Measurements from ENCODE around the gene ZDHHC4.

ZDHHC4 gene

DNA sequence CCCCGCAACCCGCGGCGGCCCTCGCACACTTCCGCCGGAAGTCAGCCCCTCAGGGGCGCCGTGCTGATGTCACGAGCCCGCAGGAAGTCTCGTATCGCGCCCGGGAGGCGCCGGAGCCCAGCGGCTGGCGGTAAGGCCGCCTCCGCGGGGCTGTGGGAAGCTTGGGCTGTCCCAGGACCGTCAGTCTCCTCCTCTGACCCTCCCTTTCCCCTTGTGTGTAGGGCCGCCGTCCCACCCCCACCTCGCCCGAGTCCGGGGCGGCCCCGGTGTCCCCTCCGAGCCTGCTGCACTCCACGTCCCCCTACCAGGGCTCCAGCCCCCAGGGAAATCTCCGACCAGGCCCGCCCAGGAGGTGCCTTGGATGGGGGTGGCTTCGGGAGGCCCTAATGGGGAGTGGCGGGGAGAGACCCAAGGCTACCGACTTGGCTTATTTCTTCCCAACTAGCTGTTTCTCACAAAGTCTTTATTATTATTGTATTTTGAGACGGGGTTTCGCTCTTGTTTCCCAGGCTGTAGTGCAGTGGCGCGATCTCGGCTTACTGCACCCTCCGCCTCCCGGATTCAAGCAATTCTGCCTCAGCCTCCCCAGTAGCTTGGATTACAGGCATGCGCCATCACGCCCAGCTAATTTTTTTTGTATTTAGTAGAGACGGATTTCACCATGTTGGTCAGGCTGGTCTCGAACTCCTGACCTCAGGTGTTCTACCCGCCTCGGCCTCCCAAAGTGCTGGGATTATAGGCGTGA, at the start of gene ZDHHC4:
ZDHHC4 (plus strand) TSS at position 86 of the 745 bp plus-strand sequence. CDS start 3,108 bp downstream, outside the sequence.
- DNase-seq (ENCODE audit: low read depth in 3 of 3), result peak; percentile 78 to 90 (median 81)

DNA sequence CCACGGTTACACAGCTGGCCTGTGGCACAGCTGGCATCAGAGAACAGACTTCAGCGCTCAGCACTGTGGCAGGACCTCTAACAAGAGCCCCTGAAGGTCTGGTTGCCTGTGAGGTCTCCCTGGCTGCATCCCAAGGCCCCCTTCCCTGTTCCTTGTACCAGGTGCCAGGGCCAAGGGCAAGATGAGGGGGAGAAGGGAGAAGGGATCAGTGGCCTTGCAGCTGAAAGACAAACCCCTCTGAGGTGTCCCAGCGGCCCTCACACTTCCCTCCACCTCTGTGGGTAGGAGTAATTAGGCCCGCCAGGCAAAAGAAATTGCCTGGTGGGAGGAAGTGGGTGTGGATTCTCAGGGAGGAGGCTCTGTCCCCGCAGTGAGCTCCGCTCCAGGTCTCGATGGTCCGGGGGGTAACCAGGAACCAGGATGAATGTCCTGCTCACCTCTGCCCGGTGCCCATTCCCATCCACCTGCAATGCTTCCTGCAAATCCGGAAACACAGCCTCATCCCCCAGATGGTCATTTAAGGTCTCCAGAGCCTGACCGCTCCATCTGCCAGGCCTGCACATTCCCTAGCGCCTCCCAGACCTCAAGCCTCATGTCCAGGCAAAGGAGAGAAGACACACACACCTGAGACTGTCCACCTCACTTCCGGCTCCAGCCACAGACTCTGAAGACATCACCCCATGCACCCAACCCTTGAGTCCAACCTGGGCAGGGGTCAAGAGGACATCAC, 48.7 kb upstream of the ZDHHC4 start:
- no peak for DNase-seq (ENCODE audit: low read depth in 3 of 3)

DNA sequence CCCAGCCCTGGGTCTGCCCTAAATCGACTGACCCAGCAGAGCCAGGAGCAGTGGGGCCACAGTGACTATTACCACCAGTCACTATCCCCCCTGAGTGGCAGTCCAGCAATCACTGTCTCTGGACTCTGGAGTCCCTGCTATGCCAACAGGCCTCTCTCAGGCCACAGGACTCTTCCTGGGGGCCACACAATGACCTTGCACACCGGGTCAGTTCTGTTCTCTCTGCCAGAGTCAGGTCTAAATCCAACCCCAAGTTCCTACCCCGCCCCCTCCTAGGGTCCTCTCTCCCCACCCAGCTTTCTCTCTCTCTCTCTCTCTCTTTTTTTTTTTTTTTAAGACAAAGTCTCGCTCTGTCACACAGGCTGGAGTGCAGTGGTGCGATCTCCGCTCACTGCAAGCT, 47.6 kb upstream of the ZDHHC4 start:
- DNase-seq (ENCODE audit: low read depth in 3 of 3), result no peak

DNA sequence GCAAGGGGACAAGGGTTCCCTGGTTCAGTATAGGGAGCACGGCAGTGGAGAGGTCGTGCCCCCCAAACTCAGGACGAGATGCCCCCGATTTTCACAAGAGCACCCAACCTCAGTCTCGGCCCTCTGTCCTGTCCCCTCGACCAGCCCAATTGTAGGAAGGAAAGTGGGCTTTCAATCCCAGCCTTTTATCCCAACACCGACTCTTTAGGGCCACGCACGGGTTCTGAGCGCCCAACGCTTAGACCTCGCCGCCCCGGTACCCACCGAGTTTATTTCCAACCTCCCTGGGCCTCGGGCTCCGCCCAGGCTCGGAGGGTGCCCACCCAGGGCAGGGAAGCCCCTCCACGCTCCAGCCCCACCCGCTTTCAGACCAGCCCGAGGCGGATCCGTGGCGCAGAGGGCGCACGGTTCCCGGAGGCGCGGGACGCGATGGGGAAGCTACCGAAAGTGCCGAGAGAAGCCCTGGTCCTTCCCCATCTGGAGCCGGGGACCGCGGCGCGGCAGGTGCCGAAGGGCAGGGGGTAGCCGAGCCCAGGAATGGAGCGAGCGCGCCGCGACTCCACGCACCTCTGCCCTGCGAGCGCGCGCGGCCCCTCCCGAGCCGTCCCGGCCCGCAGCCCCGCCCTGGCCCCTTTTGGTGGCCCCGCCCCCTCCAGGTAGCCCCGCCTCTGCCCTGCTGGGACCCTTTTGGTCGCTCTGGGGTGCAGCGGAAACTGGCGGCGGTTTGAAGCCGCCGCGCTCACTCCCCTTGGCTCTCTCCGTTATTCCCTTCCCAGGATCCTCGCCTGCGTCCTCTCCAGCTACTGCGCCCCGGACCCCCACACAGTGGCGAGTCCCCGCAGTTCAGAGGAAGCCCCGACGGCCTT, 46.4 kb upstream of the ZDHHC4 start:
- peak in 2 of 3 experiments; percentile 25 to 62 for DNase-seq (ENCODE audit: low read depth in 3 of 3)

DNA sequence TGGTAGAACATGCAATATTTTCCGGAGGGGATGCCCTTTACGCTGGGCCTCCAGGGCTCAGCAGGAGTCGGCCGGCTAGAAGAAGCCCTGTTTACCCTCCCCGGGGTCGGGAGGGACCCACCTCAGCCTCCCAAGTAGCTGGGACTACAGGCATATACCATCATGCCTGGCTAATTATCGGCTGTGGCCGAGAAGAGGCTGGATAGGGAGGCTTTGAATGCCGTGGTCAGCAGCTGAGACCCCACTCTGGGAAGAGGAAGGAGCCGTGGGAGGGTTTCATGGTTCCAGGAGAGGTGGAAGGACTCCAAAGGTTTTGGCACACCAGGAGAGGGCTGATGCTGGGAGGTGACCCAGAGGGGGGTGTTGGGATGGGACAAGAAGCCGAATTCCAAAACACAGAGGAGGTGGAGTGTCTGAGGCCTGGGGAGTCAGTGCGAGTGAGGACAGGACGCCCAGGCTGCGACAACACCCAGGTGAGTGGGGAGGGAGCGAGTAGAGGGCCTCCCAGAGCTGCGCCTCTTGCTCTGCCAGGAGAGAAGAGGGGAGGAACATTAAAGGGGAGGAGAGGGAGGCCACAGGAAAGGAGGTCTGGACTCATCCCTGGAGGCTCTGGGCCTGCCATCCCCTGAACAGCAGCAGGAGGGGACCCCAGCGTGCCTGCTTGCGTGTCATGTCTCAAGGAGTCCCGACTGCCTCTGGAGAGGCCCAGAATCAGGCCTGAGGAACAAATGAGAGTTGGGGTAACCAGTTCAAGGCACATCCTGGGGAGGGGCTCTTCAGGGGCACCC, 45.6 kb upstream of the ZDHHC4 start:
- no peak for DNase-seq (ENCODE audit: low read depth in 3 of 3)

DNA sequence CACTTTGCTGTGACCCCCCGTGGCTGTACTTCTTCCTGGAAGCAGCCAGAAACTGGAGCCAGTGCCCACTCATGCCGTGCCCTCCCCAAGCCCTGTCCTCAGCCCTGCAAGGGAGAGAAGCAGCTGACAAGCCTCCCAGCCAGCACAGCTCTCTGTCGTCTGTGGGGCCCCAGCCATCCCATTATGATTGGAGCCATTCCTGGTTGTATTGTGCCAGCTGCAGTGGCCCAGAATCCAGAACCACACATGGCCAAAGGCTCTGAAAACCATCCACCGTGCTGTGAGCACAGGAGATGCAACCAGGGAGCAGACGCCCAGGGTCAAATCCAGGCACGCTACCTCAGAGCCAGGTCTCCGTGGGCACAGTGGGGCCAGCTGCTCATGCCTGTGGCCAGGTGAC, 44.7 kb upstream of the ZDHHC4 start:
- DNase-seq (ENCODE audit: low read depth in 3 of 3), result no peak

DNA sequence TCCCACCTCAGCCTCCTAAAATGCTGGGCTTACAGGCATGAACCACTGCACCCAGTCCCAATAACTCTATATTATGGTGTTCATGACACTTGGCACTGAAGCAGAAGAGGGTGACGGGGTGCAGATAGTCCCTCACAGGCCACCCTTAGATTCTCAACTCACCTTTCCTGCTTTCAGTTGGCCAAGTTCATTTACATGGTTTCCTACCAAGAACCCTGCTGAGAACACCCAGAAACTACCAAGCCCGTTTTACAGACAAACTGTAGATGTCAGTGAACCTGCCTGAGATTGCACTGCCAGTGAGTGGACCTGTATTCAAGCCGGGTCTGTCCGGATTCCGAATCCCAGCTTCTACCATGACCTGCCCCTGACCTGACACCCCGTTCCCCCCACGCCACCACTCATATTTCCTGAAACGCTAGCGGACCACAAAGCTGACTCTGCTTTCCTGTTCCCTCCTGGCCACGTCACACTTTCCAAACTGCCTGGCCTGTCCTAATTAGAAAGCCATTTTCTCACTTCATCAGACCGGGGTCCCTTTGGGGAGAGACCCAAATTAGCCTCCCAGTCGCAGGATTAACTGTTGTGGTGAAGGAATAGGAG, 43.3 kb upstream of the ZDHHC4 start:
- peak in 1 of 3 experiments; percentile 52 for DNase-seq (ENCODE audit: low read depth in 3 of 3)

DNA sequence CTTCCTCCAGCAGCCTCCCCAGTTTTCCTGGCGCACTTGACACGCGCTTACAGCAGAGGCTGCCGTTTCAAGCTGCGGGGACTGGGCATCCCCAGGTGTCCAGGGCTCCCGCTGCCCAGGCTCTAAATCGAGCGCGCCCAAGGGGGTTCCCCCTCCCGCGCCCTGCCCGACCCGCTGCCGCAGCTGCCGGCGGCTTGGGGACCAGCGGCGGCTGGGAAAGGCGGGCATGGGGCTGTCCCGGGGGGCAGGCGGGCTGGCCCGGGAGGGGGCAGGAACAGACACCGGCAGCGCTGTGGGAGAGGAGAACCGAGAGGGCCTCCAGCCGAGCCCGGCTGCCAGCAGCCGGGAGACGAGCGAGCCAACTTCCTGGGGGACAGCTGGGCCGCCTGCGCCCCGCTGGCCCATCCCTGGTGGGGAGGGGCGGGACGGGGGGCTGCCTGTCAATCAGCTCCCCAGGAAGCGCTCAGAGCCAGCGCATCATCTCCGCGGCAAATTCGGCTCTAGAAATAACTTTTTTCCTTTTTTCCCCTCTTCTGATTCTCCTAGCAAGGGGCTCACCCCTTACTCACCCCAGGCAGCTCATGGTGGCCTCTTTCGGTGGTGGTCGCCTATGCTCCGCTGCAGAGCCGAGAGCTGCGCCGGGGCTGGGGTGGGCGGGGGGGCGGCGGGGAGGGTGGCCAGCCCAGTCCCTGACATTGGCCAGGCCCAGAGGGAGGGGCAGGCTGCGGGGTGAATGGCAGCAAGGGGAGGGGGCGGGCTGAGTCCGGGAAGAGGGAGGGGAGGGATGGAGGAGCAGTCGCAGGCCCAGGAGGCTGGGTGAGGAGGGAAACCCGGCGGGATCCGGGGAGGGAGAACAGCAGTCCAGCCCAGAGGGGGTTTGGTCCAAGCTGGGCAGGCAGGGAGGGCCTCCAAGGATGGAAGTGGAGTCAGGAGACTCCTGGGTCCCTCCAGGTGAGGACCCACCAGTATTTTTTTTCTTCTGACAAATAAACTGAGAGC, 40.7 kb upstream of the ZDHHC4 start:
- no peak for DNase-seq (ENCODE audit: low read depth in 3 of 3)

DNA sequence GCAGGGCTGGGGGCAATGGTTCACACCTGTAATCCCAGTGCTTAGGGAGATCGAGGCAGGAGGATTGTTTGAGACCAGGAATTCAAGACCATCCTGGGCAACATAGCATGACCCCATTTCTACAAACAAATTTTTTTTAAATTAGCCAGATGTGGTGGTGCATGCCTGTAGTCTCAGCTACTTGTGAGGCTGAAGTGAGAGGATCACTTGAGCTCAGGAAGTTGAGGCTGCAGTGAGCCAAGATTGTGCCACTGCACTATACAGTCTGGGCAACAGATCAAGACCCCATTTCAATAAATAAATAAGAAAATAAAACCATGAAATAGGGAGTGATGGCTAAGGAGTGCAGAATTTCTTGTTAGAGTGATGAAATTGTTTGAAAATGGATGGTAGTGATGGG, 34.9 kb upstream of the ZDHHC4 start:
- no peak for DNase-seq (ENCODE audit: low read depth in 3 of 3)

DNA sequence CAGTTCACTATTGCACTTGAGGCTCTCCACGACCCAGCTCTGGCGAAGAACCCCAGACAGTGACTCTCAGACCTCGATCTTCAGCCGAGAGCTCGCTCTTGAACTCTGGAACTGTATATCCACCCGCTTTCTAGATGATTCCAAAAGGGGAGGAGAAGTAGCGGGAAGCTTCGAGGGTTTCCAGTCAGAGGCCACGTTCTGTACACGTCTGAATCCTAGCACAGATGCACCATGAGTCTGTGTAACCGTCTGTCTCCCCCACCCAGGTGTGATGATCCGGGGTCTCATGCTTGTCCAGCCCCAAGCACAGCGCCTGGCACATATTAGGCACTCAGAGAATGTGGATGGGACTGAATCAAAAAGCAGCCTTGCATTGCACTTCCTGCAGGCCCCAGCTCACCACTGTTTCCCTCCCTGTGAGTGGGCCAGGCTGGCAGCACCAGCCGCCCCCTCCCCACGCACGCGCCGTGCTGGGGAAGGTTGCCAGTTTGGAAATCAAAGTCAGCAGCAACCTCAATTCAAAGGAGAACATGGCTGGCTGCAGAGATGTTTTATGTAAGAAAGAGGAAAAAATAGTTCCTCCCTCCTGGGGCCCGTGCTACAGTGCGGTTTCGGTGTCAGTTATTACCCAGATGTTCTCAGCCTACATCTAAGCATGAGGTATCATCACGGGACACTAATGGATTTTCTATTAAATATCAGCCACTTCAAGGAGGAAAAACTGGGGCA, 31.7 kb upstream of the ZDHHC4 start:
- no peak for DNase-seq (ENCODE audit: low read depth in 3 of 3)

DNA sequence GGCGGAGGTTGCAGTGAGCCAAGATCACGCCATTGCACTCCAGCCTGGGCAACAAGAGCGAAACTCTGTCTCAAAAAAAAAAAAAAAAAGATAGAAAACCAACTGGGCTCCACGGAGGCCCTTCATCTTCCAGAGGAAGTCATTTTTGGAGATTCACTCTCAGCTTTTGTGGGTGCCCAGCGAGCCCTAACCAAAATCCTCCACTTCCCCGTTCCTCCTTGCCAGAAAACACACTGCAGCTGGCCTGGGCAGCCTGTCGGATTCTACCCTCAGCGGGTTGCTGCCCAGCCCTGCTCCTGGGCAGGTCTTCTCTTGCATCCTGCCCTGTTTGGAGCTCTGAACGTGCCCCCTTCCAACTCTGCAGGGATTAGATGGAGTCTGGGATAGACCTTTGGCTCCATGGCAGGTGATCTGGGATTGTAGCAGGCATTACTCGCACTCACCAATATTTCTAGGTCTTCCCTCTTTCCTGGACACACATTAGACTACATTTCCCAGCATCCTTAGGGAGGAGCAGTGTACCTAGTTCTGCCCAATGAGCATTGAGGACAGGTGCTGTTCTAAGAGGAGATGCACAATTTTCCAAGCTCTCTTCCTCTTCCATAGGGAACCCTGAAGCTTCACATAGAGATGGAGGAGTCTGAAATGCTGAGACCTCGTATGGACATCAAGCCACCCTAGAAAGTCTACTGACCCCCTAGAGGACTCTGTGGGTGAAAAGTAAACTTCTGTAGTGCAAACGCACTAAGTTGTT, 30.6 kb upstream of the ZDHHC4 start:
- no peak for DNase-seq (ENCODE audit: low read depth in 3 of 3)

DNA sequence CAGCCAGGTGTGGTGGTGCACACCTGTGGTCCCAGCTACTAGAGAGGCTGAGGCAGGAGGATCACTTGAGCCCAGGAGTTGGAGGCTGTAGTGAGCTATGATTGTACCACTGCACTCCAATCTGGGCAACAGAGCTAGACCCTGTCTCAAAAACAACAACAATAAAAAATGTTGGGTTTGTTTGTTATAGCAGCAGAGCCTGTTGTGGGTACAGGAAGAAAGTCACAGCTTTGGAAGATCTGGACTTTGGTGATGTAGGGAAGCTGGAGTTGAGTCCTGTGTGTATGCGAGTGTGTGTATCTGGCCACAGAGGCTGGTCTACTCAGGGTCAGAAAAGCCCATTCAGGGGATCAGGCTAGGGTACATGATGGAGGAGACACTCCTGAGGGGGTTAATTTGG, 29.9 kb upstream of the ZDHHC4 start:
- no peak for DNase-seq (ENCODE audit: low read depth in 3 of 3)

DNA sequence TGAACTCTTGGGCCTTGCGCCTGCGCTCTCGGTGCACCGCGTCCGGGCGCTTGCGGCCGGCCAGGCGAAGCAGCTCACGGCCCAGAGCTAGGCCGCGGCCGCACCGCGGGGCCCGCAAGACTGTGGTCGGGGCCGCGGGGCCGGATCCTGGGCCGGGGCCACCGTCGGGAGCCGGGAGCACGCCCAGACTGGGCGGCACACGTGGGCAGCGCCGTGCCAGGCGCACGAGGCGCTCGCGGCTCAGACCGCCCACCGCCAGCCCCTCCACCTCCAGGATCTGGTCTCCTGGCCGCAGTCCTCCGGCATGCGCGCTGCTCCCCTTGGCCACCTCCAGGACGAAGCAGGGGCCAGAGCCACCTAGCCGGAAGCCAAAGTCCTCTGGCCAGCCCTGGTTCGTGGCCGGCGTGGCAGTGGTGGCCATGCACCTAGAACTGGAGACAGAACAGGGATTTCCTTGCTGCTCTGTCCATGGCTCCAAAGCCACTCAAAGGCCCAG, 26.2 kb upstream of the ZDHHC4 start, which contains the start of gene GRID2IP:
GRID2IP (minus strand) TSS at position 446 of the 496 bp plus-strand sequence; CDS start at position 421, 25 bp downstream.
- DNase-seq (ENCODE audit: low read depth in 3 of 3), result no peak

DNA sequence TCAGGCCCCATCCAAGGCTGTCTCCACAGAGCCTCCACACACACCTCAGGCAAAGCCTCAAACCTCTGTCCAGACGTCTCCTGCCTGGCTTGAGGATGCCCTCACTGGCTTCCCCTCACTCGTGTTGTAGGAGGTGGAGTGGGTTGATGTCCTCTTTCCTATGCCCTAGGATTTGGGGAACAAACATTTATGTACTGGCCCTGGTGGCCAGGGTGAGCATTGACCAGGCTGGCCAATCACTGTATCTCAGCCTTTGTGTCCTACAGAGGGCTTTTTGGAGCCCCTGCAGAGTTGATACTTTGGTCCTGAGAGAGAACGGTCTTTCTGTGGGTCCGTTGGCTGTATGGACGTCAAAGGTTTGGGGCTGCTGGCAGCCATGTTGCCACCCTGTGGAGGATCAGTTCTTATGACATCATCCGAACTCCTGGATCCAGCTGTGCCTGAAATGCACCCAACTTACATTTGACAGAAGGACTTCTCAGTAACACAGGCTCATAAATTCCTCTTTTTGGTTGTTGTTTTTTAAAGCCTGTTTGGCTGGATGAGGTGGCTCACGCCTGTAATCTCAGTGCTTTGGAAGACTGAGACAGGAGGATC, 23.7 kb upstream of the ZDHHC4 start:
- DNase-seq (ENCODE audit: low read depth in 3 of 3), result no peak

DNA sequence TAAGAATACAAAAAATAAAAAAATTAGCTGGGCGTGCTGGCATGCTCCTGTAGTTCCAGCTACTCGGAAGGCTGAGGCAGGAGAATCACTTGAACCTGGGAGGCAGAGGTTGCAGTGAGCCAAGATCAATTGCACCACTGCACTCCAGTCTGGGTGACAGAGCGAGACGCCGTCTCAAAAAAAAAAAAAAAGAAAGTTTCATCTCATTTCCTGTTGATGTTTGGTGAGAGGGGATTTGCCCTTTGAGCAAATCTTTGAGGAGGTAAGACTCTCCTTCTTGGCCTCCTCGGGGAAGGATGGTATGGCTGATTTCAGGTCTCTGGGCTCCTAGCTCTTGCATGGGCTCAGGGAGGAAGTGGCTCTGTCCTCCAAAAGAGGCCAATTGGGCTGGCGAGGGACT, 22.4 kb upstream of the ZDHHC4 start:
- no peak for DNase-seq (ENCODE audit: low read depth in 3 of 3)

DNA sequence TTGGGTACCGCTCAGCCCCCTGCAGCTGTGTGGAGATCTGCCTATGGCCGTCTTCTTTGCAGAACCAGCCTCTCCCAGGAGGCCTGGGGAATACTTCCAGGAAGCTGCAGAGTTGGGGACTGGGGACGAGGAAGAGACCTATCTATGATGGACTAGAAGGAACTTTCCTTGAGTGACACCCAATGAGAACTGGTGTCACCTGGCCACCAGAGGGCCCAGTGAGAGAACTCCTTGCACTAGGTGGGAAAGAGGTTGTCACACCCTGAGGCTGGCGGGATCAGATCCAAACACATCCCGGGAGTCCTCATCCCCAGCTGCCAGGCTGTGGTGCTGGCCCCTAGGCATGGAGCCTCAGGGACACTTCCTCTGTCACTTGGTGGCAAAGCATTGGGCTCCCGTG, 21.1 kb upstream of the ZDHHC4 start:
- DNase-seq (ENCODE audit: low read depth in 3 of 3), result no peak

DNA sequence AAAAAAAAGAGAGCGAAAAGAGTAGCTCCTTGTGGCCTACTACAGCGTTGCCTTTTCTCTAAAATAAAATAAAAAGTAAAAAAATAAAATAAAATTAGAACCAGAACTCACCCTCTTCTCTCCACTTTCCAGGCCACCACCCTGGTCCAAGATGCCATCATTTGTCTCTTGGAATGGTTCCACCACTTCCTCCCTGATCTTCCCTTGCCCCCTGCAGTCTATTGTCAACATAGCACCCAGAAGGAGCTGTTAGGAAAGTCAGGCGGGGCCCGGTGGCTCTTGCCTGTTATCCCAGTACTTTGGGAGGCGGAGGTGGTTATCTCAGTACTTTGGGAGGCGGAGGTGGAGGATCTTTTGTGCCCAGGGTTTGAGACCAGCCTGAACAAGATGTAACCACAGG, 18.4 kb upstream of the ZDHHC4 start:
- no peak for DNase-seq (ENCODE audit: low read depth in 3 of 3)

DNA sequence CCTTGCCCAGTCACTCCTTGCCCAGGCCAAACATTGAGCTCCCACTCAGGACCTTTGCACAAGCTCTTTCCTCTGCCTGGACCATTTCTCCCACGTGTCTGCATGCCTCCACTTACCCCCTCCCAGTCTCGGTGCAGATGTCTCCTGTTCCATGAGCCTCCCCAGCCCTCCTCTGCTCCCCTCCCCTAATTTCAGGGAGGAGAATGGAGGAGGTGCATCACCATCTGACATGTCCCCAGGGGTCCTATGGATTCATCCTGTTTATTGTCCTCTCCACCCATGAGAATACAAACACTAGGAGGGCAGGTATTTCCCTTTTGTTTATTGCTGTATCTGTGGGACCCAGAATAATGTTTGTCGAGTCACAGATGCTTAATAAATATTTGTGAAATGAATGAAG, 17.4 kb upstream of the ZDHHC4 start:
- no peak for DNase-seq (ENCODE audit: low read depth in 3 of 3)
